ENCODE results near the gene ARHGEF17. TPM values are rescaled to one million over a fixed set of nuclear protein-coding genes. Genes with fewer than 3 reads are reported as not detected.

The ARHGEF17 gene
- total and polyA plus RNA-seq, 2 of the 8 experiments (the other 6 are each of a cell fraction or from before 2014, with no cell fraction given): 11.3 to 14.6 TPM

DNA sequence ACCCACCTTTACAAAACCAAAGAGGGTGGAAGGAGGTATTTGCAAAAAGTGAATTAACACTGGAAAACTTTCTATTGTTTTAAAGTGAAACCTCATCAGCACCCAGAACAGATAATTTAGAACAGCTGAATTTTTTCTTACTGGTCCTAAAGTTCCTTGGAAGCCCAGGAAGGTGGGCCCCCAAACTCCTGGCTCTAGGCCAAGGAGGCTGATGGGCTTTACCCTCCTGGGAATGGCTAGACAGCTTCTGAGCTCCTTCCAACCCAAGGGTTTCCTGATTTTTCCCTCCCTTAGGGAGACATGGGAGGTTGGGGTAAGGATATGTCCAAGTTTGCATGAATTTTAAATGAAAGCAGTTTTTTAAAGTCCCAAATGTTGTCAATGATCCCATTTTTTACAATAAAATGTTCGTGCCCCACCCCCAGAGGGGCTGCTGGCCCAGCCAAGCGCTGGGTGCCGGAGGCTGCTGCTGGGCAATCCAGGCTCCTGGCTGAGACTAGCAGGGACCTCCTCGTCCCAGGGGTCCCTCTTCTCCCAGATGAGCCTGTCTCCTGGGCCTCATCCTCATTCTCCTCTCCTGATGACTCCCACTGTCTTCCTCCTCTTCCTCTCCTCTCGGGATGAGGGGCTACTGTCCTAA, 96.5 kb downstream of the ARHGEF17 start:
- H3K23me2 ChIP-seq (ENCODE audit: low read depth, low read length): no peaks in the 10 kb centered on the region
- DNase-seq (ENCODE audit: low read depth in 1 of 2, low spot score in 2 of 2): no peak
- H3K14ac ChIP-seq (ENCODE audit: insufficient read length): no peak overlapping the region
- H2AK5ac ChIP-seq (ENCODE audit: low read depth, low read length): no peak overlapping the region
- H3K4me1 ChIP-seq (replicated peaks in 1 of 4; ENCODE audit: control insufficient read depth in 3 of 4, insufficient read depth in 4 of 4, low read length in 3 of 4): peaks cover 0 to 3% (median 1%) of the 10 kb centered on the region in 4 experiments; a peak in 4 of 7 replicates
- H2BK12ac ChIP-seq (ENCODE audit: low read depth, low read length): no peak overlapping the region
- no peak overlapping the region for H3K23ac ChIP-seq (ENCODE audit: insufficient read length)
- no peaks in the 10 kb centered on the region for H3K79me2 ChIP-seq (ENCODE audit: control insufficient read depth in 1 of 2, insufficient read depth in 2 of 2, low read length in 2 of 2)
- no peak for FAIRE-seq
- H4K91ac ChIP-seq (replicated peaks; ENCODE audit: insufficient read length, low read length): no peak overlapping the region
- no peak overlapping the region for H3K56ac ChIP-seq (replicated peaks; ENCODE audit: insufficient read length, low read depth, low read length)
- H3K4me3 ChIP-seq (ENCODE audit: extremely low read depth in 1 of 4, insufficient read depth in 2 of 4, low read depth in 3 of 4, low read length in 4 of 4): no peak overlapping the region
- 92% methylated on average over 5 of the region's 5 CpGs; no CpG with 5 or more reads in 1 of the 2 experiments for WGBS, 2 experiments (ENCODE audit: extremely low coverage in 1 of 2, insufficient coverage in 1 of 2, insufficient read length in 1 of 2, insufficient replicate concordance in 2 of 2, low coverage in 1 of 2, low lambda C conversion rate in 2 of 2, missing lambda C conversion rate in 1 of 2)
- H2BK15ac ChIP-seq (ENCODE audit: low read length): no peak overlapping the region
- no peak overlapping the region for H2AFZ ChIP-seq (ENCODE audit: low read length)
- H3K9ac ChIP-seq (replicated peaks in 1 of 4; ENCODE audit: extremely low read depth in 1 of 4, low read depth in 3 of 4, low read length in 3 of 4): no peak overlapping the region
- no peaks in the 10 kb centered on the region for H3K79me1 ChIP-seq (ENCODE audit: low read depth, low read length)
- no peak overlapping the region for H3K27ac ChIP-seq (ENCODE audit: low read depth, low read length)
- H3K18ac ChIP-seq (ENCODE audit: extremely low read depth, low read length): no peak overlapping the region
- H4K8ac ChIP-seq (ENCODE audit: extremely low read depth, insufficient read depth, low read length): no peak overlapping the region
- no peak overlapping the region for H2BK5ac ChIP-seq (ENCODE audit: low read depth, low read length)
- no peak overlapping the region for H2BK20ac ChIP-seq (ENCODE audit: low read length)
- peaks cover 0 to 3% of the 10 kb centered on the region in 2 experiments for H4K20me1 ChIP-seq (replicated peaks in 1 of 2; ENCODE audit: control insufficient read depth in 1 of 2, insufficient read depth in 2 of 2, low read length in 2 of 2)
- ChIA-PET POLR2A (ENCODE audit: partially characterized antibody) (interaction anchor here (1.4 kb wide), 1 partner anchor 243 kb away, joined by 3 read pairs; no protein-coding TSS in a partner anchor), CTCF (ENCODE audit: partially characterized antibody) (interaction anchor here (0.8 to 59.1 kb wide), 9 partner anchors 10 to 527 kb away, joined by 3 to 1456 read pairs (median 5); no protein-coding TSS in a partner anchor)
- H3K9me3 ChIP-seq (ENCODE audit: insufficient read depth in 2 of 2, low read depth in 1 of 2, low read length in 1 of 2): no peaks in the 10 kb centered on the region
- no peak overlapping the region for H2BK120ac ChIP-seq (replicated peaks; ENCODE audit: low read depth, low read length)
- no peak overlapping the region for H3K4me2 ChIP-seq (ENCODE audit: insufficient read depth in 1 of 2, low read depth in 2 of 2, low read length in 2 of 2)
- TF ChIP-seq SP4 (IDR thresholded peaks at IDR 0.05; ENCODE audit: low read length): no peak
- TF ChIP-seq RBBP5 (IDR thresholded peaks at IDR 0.05; ENCODE audit: borderline replicate concordance, low read depth, low read length): no peak
- TF ChIP-seq MAFK (IDR thresholded peaks at IDR 0.05; ENCODE audit: low read depth, low read length): no peak
- TF ChIP-seq TAF1 (IDR thresholded peaks at IDR 0.05; ENCODE audit: low read depth, low read length): no peak
- TF ChIP-seq, protein P1, sequence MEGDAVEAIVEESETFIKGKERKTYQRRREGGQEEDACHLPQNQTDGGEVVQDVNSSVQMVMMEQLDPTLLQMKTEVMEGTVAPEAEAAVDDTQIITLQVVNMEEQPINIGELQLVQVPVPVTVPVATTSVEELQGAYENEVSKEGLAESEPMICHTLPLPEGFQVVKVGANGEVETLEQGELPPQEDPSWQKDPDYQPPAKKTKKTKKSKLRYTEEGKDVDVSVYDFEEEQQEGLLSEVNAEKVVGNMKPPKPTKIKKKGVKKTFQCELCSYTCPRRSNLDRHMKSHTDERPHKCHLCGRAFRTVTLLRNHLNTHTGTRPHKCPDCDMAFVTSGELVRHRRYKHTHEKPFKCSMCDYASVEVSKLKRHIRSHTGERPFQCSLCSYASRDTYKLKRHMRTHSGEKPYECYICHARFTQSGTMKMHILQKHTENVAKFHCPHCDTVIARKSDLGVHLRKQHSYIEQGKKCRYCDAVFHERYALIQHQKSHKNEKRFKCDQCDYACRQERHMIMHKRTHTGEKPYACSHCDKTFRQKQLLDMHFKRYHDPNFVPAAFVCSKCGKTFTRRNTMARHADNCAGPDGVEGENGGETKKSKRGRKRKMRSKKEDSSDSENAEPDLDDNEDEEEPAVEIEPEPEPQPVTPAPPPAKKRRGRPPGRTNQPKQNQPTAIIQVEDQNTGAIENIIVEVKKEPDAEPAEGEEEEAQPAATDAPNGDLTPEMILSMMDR (IDR thresholded peaks at IDR 0.05; ENCODE audit: control extremely low read depth in 1 of 3, insufficient read depth in 1 of 3, low read depth in 1 of 3, low read length in 3 of 3): no peak
- H3K27me3 ChIP-seq (replicated peaks in 1 of 4; ENCODE audit: control insufficient read depth in 3 of 4, extremely low read depth in 1 of 4, insufficient read depth in 3 of 4, low read length in 3 of 4): no peaks in the 10 kb centered on the region
- H3K4ac ChIP-seq (replicated peaks; ENCODE audit: insufficient read length, low read depth, low read length): no peak overlapping the region
- no peak overlapping the region for H4K5ac ChIP-seq (ENCODE audit: insufficient read length, low read depth, low read length)
- peaks cover 0 to 18% (median 6%) of the 10 kb centered on the region in 4 experiments; a peak in 5 of 8 replicates for H3K36me3 ChIP-seq (ENCODE audit: control insufficient read depth in 2 of 4, insufficient read depth in 4 of 4, low read length in 3 of 4)

Data from H1 (cell line).